GM19023 (cell line): Measurements from ENCODE around the gene CHIC1.
A peak's percentile ranks its signal among the peaks of the same experiment; 100 is the strongest.
"Not testable (repeated sequence)": the region's sequence is repeated elsewhere in the genome, so short reads cannot be mapped to it uniquely, and the experiment has no call there.

Experiments used
- ATAC-seq: cut with Tn5 transposase; IDR thresholded peaks from one replicate; pipeline ENCODE4 v1.9.1; 2021; ENCODE audit warnings: mild to moderate bottlenecking, moderate library complexity; ENCODE audit not compliant: unreplicated experiment

The CHIC1 gene

GRCh38 chrX:73562984-73563737 is at the start of gene CHIC1:
CHIC1 (plus strand) TSS chrX:73563197; CDS start chrX:73563285, 88 bp downstream.
- peak; percentile 67 for ATAC-seq

GRCh38 chrX:73522823-73523222 is 40.2 kb upstream of the CHIC1 start:
- ATAC-seq: not testable (repeated sequence)

GRCh38 chrX:73524906-73525305 is 38.1 kb upstream of the CHIC1 start:
- ATAC-seq: no peak

- ATAC-seq: no peak
Measured at GRCh38 chrX:73525928-73526690, 36.9 kb upstream of the CHIC1 start.

- ATAC-seq: not testable (repeated sequence)
Measured at GRCh38 chrX:73531655-73532054, 31.3 kb upstream of the CHIC1 start.

- no peak for ATAC-seq
Measured at GRCh38 chrX:73556159-73556558, 6.8 kb upstream of the CHIC1 start.

- no peak for ATAC-seq
Measured at GRCh38 chrX:73561801-73562200, 1.2 kb upstream of the CHIC1 start.

- ATAC-seq: peak; percentile 13
Measured at GRCh38 chrX:73562458-73562857, 539 bp upstream of the CHIC1 start.

- peak; percentile 34 for ATAC-seq
Measured at GRCh38 chrX:73563738-73564068, 706 bp downstream of the CHIC1 start.

- ATAC-seq: no peak
Measured at GRCh38 chrX:73577361-73577760, 14.4 kb downstream of the CHIC1 start.

- no peak for ATAC-seq
Measured at GRCh38 chrX:73581002-73581628, 18.1 kb downstream of the CHIC1 start.

GRCh38 chrX:73597758-73598157 is 34.8 kb downstream of the CHIC1 start:
- not testable (repeated sequence) for ATAC-seq

- ATAC-seq: no peak
Measured at GRCh38 chrX:73615022-73615421, 52.0 kb downstream of the CHIC1 start.

GRCh38 chrX:73641669-73642068 is 78.7 kb downstream of the CHIC1 start:
- not testable (repeated sequence) for ATAC-seq

GRCh38 chrX:73647212-73647611 is 84.2 kb downstream of the CHIC1 start:
- ATAC-seq: peak; percentile 81

- ATAC-seq: peak; percentile 82
Measured at GRCh38 chrX:73647632-73648322, 84.8 kb downstream of the CHIC1 start.

- not testable (repeated sequence) for ATAC-seq
Measured at GRCh38 chrX:73661322-73661721, 98.3 kb downstream of the CHIC1 start.

- no peak for ATAC-seq
Measured at GRCh38 chrX:73668779-73669178, 105.8 kb downstream of the CHIC1 start.

GRCh38 chrX:73681408-73681807 is 118.4 kb downstream of the CHIC1 start:
- ATAC-seq: no peak

- ATAC-seq: no peak
Measured at GRCh38 chrX:73683236-73683859, 120.4 kb downstream of the CHIC1 start.

- not testable (repeated sequence) for ATAC-seq
Measured at GRCh38 chrX:73707014-73707413, 144.0 kb downstream of the CHIC1 start.
